SKM-1 (cell line): ENCODE measurements around the gene LRRC3.

Experiments used
- DNase-seq: peaks from one replicate; lab custom pipeline; 2025; ENCODE audit not compliant: unreplicated experiment; lab: John Stamatoyannopoulos, UW

The LRRC3 gene

GRCh38 chr21:44438531-44439210, 16.6 kb upstream of the LRRC3 start:
- DNase-seq = no peak

DNA sequence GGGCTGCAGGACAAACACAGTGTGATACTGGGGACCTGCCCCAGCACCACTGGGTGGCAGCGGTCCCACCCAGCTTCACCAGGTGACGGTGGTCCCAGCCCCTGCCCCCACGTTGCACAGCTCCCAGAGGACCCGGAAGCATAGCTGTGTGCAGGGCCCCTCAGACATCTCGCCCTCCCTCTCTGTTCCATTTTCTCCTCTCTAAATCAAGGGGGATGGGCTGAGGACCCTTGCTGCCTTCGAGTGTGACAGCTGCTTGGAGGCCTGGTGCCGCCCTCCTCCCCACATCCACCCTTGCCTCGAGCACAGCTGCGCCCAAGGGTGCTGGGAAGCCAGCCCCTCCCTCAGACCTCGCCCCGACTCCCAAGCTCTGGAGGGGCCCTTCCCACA, 16.1 kb upstream of the LRRC3 start:
- DNase-seq = no peak

DNA sequence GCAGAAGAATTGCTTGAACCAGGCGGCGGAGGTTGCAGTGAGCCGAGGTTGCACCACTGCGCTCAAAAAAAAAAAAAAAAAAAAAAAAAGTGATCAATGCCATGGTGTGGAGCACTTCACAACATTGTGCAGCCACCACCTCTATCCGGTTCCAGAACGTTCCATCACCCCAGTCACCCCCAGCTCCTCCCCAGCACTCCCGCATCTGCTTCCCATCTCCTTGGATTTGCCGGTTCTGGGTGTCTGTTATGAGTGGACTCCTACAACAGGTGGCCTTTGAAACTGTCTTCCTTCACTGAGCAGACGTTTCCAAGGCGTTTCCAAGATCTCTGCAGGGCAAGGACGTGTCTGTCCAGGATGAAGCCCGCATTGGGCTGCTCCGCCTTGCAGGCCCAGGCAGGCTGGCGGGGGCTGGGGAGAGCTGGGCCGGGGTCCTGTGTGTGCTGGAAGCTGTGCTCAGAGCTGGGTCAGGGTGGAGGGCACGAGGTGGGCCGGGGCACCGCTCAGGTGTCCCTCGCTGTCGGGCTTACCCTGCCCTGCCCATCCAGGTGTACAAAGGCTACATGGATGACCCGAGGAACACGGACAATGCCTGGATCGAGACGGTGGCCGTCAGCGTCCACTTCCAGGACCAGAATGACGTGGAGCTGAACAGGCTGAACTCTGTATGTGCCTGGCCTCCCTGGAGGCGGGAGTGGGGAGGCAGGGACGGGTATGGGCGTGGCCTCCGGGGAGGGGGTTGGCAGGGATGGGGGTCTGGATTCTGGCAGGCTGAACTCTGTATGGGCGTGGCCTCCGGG, 14.9 kb upstream of the LRRC3 start:
- no peak for DNase-seq

DNA sequence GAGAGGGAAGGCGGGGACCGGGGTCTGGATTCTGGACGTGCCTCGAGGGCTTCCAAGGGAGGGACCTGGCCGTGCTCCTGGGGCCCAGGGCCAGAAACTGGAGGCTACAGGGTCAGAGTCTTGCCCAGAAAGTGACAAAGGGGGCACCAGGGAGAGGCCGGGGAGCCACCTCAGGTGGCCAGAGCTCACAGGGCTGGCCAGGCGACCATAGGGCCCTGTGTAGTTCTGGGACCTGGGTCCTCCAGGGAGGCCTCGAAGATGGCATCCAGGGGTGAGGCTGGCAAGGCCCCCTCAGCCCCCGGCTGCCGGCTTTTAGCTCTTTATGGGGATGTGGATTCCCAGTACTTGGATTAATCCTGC, 14.3 kb upstream of the LRRC3 start:
- DNase-seq = no peak

GRCh38 chr21:44441581-44442265, 13.6 kb upstream of the LRRC3 start:
- no peak for DNase-seq

DNA sequence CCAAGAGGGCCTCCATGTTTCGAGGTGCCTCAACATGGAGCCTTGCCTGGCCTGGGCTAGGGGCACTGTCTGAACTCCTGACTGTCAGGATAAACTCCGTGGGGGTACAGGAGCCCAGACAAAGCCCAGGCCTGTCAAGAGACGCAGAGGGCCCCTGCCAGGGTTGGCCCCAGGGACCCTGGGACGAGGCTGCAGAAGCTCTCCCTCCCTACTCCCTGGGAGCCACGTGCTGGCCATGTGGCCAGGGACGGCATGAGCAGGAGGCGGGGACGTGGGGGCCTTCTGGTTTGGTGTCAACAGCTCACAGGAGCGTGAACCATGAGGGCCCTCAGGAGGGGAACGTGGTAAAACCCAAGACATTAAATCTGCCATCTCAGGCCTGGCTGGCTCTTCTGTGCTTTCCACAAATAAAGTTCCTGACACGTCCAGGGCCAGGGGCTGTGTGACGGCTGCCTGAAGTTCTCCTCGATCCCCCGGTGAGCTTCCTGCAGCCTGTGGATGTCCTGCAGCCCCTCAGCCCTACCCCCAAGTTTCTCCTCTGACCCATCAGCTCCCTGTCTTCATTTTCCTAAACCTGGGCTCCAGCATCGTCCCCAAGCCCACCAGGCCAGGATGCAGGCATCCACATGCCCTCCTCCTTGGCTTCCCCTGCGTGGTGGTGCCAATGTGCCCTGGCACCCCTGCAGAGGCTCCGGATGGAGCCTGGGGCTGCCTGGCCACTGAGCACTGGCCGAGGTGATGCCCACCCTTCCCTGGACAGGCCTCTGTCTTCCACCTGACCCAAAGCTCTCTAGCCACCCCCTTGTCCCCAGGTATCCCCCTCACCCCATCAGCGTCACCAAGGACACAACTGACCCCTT, 12.8 kb upstream of the LRRC3 start:
- DNase-seq = no peak

DNA sequence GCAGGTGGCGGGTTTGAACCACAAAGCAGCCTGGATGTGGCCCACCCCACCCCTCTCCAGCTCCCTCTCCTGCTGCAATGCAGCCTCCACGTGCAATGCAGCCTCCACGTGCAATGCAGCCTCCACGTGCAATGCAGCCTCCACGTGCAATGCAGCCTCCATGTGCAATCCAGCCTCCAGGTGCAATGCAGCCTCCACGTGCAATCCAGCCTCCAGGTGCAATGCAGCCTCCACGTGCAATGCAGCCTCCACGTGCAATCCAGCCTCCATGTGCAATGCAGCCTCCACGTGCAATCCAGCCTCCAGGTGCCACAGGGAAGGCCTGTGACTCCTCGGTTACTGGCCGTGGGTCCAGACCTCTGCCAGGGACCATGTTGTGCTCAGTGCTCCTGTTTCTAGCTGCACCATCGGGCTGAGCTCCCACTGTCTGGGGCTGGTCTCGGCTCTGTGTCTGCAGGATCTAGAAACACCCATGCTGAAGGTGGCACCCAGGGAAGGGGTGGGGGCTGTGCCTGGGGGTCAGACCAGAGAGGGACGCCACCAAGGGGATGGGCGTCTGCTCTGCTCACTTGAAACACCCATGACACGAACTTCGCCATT, 11.9 kb upstream of the LRRC3 start:
- no peak for DNase-seq

DNA sequence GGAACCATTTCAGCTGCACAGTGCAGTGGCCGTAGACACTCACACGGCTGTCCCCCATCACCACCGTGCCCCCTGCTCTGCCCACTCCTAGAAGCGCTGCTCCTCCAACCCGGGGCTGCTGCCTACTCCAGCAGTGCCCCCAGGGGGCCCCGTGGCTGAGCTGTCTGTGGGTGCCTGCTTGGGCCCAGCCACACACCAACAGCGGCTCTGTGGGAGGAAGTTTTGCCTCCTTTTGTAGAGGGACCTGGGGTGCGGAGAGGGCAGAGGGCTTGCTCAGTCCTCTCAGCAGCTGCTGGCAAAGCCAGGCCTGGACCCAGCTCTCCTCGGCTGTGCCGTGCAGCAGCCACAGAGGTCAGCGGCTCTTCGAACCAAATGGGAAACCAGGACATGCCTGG, 11.4 kb upstream of the LRRC3 start:
- no peak for DNase-seq

- DNase-seq = no peak
These were observed 10.9 kb upstream of the LRRC3 start for GRCh38 chr21:44444286-44444931.

GRCh38 chr21:44445145-44445812, 10.0 kb upstream of the LRRC3 start:
- no peak for DNase-seq

DNA sequence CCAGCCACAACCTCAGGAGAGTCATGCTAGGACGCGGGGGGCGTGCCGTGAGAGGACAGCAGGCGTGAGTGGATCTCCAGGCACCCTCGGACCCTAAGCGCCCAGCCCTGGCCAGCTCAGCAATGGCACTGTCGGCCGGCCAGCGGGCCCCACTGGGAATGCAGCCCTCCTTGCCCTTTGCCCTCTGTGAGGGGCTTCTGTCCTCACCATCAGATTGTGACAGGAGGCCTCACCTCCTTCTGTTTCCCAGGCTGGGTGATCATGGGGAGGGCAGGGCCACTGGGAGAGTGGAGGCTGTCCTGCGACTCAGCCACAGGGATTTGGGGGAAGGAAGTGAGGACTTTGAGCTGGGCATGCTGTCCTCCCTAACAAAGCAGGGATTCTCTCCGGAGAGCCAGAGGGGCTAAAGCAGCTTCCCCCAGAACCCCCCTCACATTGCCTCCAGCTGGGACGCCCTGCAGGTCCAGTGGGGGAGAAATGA, 6.6 kb upstream of the LRRC3 start:
- DNase-seq = no peak

DNA sequence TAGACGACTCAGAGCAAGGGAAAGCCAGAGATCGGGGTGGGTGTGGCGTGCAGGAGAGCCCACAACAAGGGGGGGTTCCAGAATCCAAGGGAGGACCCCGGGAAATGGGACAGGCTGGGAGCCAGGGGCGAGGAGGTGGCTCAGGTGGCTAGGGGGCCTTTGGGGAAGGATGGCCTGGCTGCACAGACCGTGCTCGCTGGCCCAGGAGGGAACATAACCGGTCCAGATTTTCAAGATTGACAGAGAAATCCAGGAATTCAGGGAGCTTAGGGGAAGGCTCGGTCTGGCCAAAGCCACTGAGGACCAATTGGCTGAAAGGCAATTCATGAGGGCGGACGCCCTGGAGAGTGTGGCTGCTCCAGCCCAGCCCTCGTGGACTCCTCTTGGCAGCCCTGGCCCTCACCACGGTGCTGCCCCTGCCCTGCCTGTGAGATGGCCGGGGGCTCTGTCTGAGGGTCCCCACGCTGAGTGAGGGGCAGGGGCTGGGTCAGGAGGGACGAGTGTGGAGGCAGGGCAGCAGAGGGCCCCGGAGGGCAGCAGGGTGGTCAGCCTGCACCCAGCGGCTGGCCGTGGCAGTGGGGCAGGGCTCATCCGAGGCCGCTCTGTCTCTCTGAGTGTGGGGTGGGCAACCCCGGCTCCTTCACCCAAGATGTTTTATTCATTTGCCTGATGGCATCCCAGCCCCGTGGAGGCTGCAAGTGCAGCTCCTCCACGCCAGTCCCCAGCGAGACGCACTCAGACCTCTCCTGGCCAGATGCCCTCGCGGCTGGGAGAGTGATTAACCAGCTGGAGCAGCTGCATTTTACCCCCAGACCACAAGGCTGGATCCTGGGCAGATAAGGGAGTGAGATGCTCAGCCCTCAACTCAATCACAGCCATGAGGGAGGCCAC, 5.6 kb upstream of the LRRC3 start:
- no peak for DNase-seq

- DNase-seq = no peak
These were observed 4.9 kb upstream of the LRRC3 start for GRCh38 chr21:44450402-44450801.

GRCh38 chr21:44450999-44451398, 4.3 kb upstream of the LRRC3 start:
- DNase-seq = no peak

DNA sequence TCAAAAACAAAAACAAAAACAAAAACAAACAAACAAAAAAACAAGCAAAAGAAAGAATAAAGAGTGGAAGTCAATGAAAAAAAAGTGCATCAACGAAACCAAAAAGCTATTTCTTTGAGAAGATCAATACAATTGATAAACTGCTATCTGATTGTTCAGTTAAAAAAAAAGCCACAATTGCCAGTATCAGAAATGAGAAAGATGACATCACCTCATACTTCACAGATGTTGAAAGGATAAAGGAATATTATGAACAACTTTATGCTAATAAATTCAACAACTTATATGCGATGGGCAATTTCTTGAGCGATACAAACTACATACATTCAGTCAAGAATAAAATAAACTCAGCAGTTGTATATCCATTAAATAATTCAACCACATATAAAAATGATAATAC, 2.2 kb upstream of the LRRC3 start:
- no peak for DNase-seq

- DNase-seq = no peak
These were observed 1.3 kb upstream of the LRRC3 start for GRCh38 chr21:44454058-44454457.

DNA sequence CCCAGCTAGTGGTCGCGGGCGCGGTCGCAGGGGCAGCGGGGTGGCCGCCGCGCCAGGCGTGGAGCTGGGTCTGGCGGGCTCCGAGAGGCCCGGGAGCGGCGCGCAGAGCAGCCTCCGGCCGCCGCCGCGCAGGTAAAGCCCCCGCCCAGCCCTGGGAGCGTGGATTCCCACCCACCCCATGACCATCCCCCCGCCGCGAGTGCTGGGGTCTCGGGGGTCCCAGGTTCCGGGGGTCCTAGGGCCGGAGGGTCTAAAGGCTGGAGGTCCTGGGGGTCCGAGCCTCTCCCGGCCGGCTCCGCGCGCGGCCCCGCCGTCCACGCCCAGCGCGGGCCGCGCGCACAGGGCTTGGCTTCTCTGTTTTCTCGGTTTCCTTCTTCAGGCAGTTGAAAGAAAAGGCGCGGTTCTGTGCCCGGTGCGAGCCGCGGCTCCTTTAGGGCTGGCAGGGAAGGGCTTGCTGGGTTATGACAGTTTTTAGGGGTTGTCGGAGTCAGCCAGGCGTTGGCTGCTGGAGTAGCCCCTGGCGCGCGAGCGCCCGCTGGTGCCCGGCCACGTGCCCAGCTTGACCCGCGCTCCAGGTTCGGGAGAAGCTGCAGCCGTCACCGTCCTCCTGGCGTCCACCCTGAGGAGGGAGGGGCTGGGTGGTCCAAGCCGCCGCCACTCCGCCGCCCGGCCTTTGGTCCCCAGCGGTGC, 359 bp downstream of the LRRC3 start:
- no peak for DNase-seq
